ENCODE results near the gene ANKMY1.

GRCh38 chr2:240573516-240574385, 16.0 kb upstream of the ANKMY1 start:
- TF ChIP-seq POLR2A (IDR thresholded peaks at IDR 0.05; ENCODE audit: extremely low read depth, insufficient read length) (no peak), CTCF (IDR thresholded peaks at IDR 0.05; ENCODE audit: low read depth, low read length) (no peak), MYC (IDR thresholded peaks at IDR 0.05; ENCODE audit: low read depth, low read length) (no peak), MAX (IDR thresholded peaks at IDR 0.05; ENCODE audit: low read depth, low read length) (no peak)

All from NB4 (cell line).